ENCODE results near the gene WDPCP.

GRCh38 chr2:63590626-63591408 is 2.5 kb upstream of the WDPCP start:
- TF ChIP-seq CTCF (conservative IDR thresholded peaks at IDR 0.05 in 1 of 2, IDR thresholded peaks at IDR 0.05 in 1 of 2; ENCODE audit: extremely low read depth in 1 of 2, insufficient read depth in 1 of 2, low read depth in 1 of 2, low read length in 2 of 2): no peak
- no peak for TF ChIP-seq EZH2 (IDR thresholded peaks at IDR 0.05; ENCODE audit: borderline replicate concordance, low read length)

Measured in mammary epithelial cell (primary cell).